Measurements from ENCODE around the gene F8A1. TPM values are rescaled to one million over a fixed set of nuclear protein-coding genes. Genes with fewer than 3 reads are reported as not detected.
"Not testable (repeated sequence)": the region's sequence is repeated elsewhere in the genome, so short reads cannot be mapped to it uniquely, and the experiment has no call there.

F8A1 gene
- total RNA-seq, result 1 to 10 TPM; 3.2 to 8.5 (median 7.6) TPM

GRCh38 chrX:154886069-154886788, at the start of gene F8A1:
Gene F8A1, plus strand, starts transcription at chrX:154886355. Its CDS starts 20 bp downstream, at chrX:154886375.
- H3K4me3 ChIP-seq, result peak within 1 kb of the TSS in 1 of 3 donors; percentile 41
- H3K36me3 ChIP-seq; H3K9me3 ChIP-seq; H3K27me3 ChIP-seq; H3K27ac ChIP-seq; intact Hi-C loops (cut with DNase I; ENCODE audit: low total_unique reads); DNase-seq (ENCODE audit: low spot score in 2 of 2); H3K4me1 ChIP-seq: not testable (repeated sequence)

- H3K9me3 ChIP-seq, result peaks cover 0 to 4% of the 10 kb centered on the region in 2 donors
- no peaks in the 10 kb centered on the region for H3K4me1 ChIP-seq
- DNase-seq (ENCODE audit: low spot score in 2 of 2), result no peak
- no peaks in the 10 kb centered on the region for H3K27me3 ChIP-seq
- H3K36me3 ChIP-seq, result no peaks in the 10 kb centered on the region
- intact Hi-C loops (cut with DNase I; ENCODE audit: low total_unique reads), result no loop called here
- no peak overlapping the region for H3K27ac ChIP-seq
- no peak overlapping the region for H3K4me3 ChIP-seq
- TF ChIP-seq POLR2AphosphoS5 (IDR thresholded peaks at IDR 0.05), result no peak
- no peak for TF ChIP-seq POLR2A (IDR thresholded peaks at IDR 0.05)
- no peak for TF ChIP-seq CTCF (IDR thresholded peaks at IDR 0.05)
Measured at GRCh38 chrX:154840856-154841255, 45.3 kb upstream of the F8A1 start.

GRCh38 chrX:154850957-154851611, 35.1 kb upstream of the F8A1 start:
- intact Hi-C loops (cut with DNase I; ENCODE audit: low total_unique reads), result no loop called here
- H3K4me3 ChIP-seq, result no peak overlapping the region
- H3K9me3 ChIP-seq, result peaks cover 0 to 6% of the 10 kb centered on the region in 2 donors
- no peak overlapping the region for H3K27ac ChIP-seq
- TF ChIP-seq POLR2AphosphoS5 (IDR thresholded peaks at IDR 0.05), result no peak
- no peak for TF ChIP-seq POLR2A (IDR thresholded peaks at IDR 0.05)
- TF ChIP-seq CTCF (IDR thresholded peaks at IDR 0.05), result no peak
- no peak for DNase-seq (ENCODE audit: low spot score in 2 of 2)
- H3K4me1 ChIP-seq, result no peaks in the 10 kb centered on the region
- no peaks in the 10 kb centered on the region for H3K36me3 ChIP-seq
- no peaks in the 10 kb centered on the region for H3K27me3 ChIP-seq

- Histone ChIP-seq H3K36me3 (no peaks in the 10 kb centered on the region), H3K4me1 (no peaks in the 10 kb centered on the region), H3K27ac (no peak overlapping the region), H3K27me3 (no peaks in the 10 kb centered on the region), H3K4me3 (no peak overlapping the region), H3K9me3 (no peaks in the 10 kb centered on the region)
- TF ChIP-seq POLR2A (IDR thresholded peaks at IDR 0.05) (no peak), POLR2AphosphoS5 (IDR thresholded peaks at IDR 0.05) (no peak)
- DNase-seq (ENCODE audit: low spot score in 2 of 2), result no peak
- intact Hi-C loops (cut with DNase I; ENCODE audit: low total_unique reads), result no loop called here
Measured at GRCh38 chrX:154855256-154855655, 30.9 kb upstream of the F8A1 start.

GRCh38 chrX:154868522-154868921, 17.6 kb upstream of the F8A1 start:
- peaks cover 10 to 64% of the 10 kb centered on the region in 2 donors for H3K9me3 ChIP-seq
- DNase-seq (ENCODE audit: low spot score in 2 of 2); intact Hi-C loops (cut with DNase I; ENCODE audit: low total_unique reads); H3K4me1 ChIP-seq; H3K4me3 ChIP-seq; H3K36me3 ChIP-seq; H3K27me3 ChIP-seq; H3K27ac ChIP-seq: not testable (repeated sequence)

- Histone ChIP-seq H3K27ac (no peak overlapping the region), H3K36me3 (no peaks in the 10 kb centered on the region), H3K4me3 (no peak overlapping the region), H3K9me3 (peaks cover 6 to 28% of the 10 kb centered on the region in 2 donors), H3K4me1 (no peaks in the 10 kb centered on the region), H3K27me3 (no peaks in the 10 kb centered on the region)
- intact Hi-C loops (cut with DNase I; ENCODE audit: low total_unique reads), result no loop called here
- no peak for TF ChIP-seq POLR2AphosphoS5 (IDR thresholded peaks at IDR 0.05)
- TF ChIP-seq POLR2A (IDR thresholded peaks at IDR 0.05), result no peak
- TF ChIP-seq CTCF (IDR thresholded peaks at IDR 0.05), result no peak
- no peak for DNase-seq (ENCODE audit: low spot score in 2 of 2)
Measured at GRCh38 chrX:154873329-154873728, 12.8 kb upstream of the F8A1 start.

- H3K27me3 ChIP-seq; H3K4me3 ChIP-seq; H3K9me3 ChIP-seq; intact Hi-C loops (cut with DNase I; ENCODE audit: low total_unique reads); H3K4me1 ChIP-seq; DNase-seq (ENCODE audit: low spot score in 2 of 2); H3K27ac ChIP-seq; H3K36me3 ChIP-seq: not testable (repeated sequence)
Measured at GRCh38 chrX:154884069-154884468, 2.1 kb upstream of the F8A1 start.

GRCh38 chrX:154885057-154885456, 1.1 kb upstream of the F8A1 start:
- DNase-seq (ENCODE audit: low spot score in 2 of 2); H3K4me1 ChIP-seq; H3K4me3 ChIP-seq; intact Hi-C loops (cut with DNase I; ENCODE audit: low total_unique reads); H3K9me3 ChIP-seq; H3K27ac ChIP-seq; H3K36me3 ChIP-seq; H3K27me3 ChIP-seq: not testable (repeated sequence)

- intact Hi-C loops (cut with DNase I; ENCODE audit: low total_unique reads), result not testable (repeated sequence)
Measured at GRCh38 chrX:154885549-154885948, 606 bp upstream of the F8A1 start.

GRCh38 chrX:154886789-154887221, 650 bp downstream of the F8A1 start:
- H3K9me3 ChIP-seq; DNase-seq (ENCODE audit: low spot score in 2 of 2); H3K4me3 ChIP-seq; H3K36me3 ChIP-seq; H3K4me1 ChIP-seq; H3K27me3 ChIP-seq; intact Hi-C loops (cut with DNase I; ENCODE audit: low total_unique reads); H3K27ac ChIP-seq: not testable (repeated sequence)

More at GRCh38 chrX:154885549-154885948, 606 bp upstream of the F8A1 start:
- not testable (repeated sequence) for H3K36me3 ChIP-seq; H3K27me3 ChIP-seq; H3K27ac ChIP-seq; DNase-seq (ENCODE audit: low spot score in 2 of 2); H3K4me3 ChIP-seq; H3K9me3 ChIP-seq; H3K4me1 ChIP-seq

Data from breast epithelium (tissue), 4 donors.